Central memory CD4-positive, alpha-beta T cell (primary cell): ENCODE measurements around the gene MAP3K9.

Source experiments
- DNase-seq: peaks from one replicate; pipeline ENCODE4 v3.0.0; 2022

The MAP3K9 gene

GRCh38 chr14:70685474-70686197, 123.7 kb downstream of the MAP3K9 start:
- no peak for DNase-seq

GRCh38 chr14:70683983-70684382, 125.3 kb downstream of the MAP3K9 start:
- DNase-seq = no peak

DNA sequence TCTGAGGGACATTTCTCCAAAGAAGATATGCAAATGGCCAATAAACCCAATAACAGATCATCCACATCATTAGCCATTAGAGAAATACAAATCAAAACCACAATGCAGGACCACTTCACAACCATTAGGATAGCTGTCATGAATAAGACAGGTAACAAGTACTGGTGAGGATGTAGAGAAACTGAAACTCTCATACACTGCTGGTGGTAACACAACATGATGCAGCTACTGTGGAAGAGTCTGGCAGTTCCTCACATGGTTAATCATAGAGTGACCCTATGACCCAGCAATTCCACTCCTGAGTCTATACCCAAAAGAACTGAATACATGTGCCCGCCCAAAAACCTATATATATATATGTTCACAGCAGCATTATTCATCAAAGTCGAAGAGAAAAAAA, 128.6 kb downstream of the MAP3K9 start:
- DNase-seq = no peak

GRCh38 chr14:70677341-70677740, 132.0 kb downstream of the MAP3K9 start:
- no peak for DNase-seq
